GM18909 (cell line): ENCODE measurements around the gene NHS.
"Not testable (repeated sequence)": the region's sequence is repeated elsewhere in the genome, so short reads cannot be mapped to it uniquely, and the experiment has no call there.

Experiments used
- ATAC-seq: cut with Tn5 transposase; IDR thresholded peaks from one replicate; pipeline ENCODE4 v1.9.1; 2021; ENCODE audit warnings: mild to moderate bottlenecking; ENCODE audit not compliant: unreplicated experiment, poor library complexity

The NHS gene

GRCh38 chrX:17484592-17484991 lies 109.6 kb downstream of the NHS start:
- no peak for ATAC-seq

- no peak for ATAC-seq
Observed at GRCh38 chrX:17485391-17485790, 110.4 kb downstream of the NHS start.

- ATAC-seq: no peak
Observed at GRCh38 chrX:17488036-17488435, 113.0 kb downstream of the NHS start.

GRCh38 chrX:17494216-17494615 lies 119.2 kb downstream of the NHS start:
- ATAC-seq: no peak

- no peak for ATAC-seq
Observed at GRCh38 chrX:17495052-17495451, 120.1 kb downstream of the NHS start.

GRCh38 chrX:17496407-17496806 lies 121.4 kb downstream of the NHS start:
- no peak for ATAC-seq

- ATAC-seq: no peak
Observed at GRCh38 chrX:17497193-17497592, 122.2 kb downstream of the NHS start.

- ATAC-seq: no peak
Observed at GRCh38 chrX:17499512-17499911, 124.5 kb downstream of the NHS start.

GRCh38 chrX:17500145-17500579 lies 125.2 kb downstream of the NHS start:
- ATAC-seq: no peak

GRCh38 chrX:17501746-17502145 lies 126.7 kb downstream of the NHS start:
- ATAC-seq: no peak

- not testable (repeated sequence) for ATAC-seq
Observed at GRCh38 chrX:17506352-17506751, 131.4 kb downstream of the NHS start.

GRCh38 chrX:17511556-17511955 lies 136.6 kb downstream of the NHS start:
- no peak for ATAC-seq

- ATAC-seq: no peak
Observed at GRCh38 chrX:17519358-17519757, 144.4 kb downstream of the NHS start.

- ATAC-seq: no peak
Observed at GRCh38 chrX:17520016-17520615, 145.1 kb downstream of the NHS start.

- ATAC-seq: no peak
Observed at GRCh38 chrX:17521871-17522693, 147.1 kb downstream of the NHS start.

- no peak for ATAC-seq
Observed at GRCh38 chrX:17525266-17525665, 150.3 kb downstream of the NHS start.

- no peak for ATAC-seq
Observed at GRCh38 chrX:17525762-17526555, 151.0 kb downstream of the NHS start.

GRCh38 chrX:17527135-17527701 lies 152.2 kb downstream of the NHS start:
- no peak for ATAC-seq

- ATAC-seq: no peak
Observed at GRCh38 chrX:17527922-17528321, 152.9 kb downstream of the NHS start.

GRCh38 chrX:17529151-17529745 lies 154.2 kb downstream of the NHS start:
- ATAC-seq: no peak
